Measurements from ENCODE around the gene MB21D2.

The MB21D2 gene

GRCh38 chr3:192860454-192860853 is 57.2 kb downstream of the MB21D2 start:
- Histone ChIP-seq H3K4me3 (ENCODE audit: low read depth, low read length, poor library complexity, severe bottlenecking) (no peak overlapping the region), H3K9ac (ENCODE audit: low read length) (no peak overlapping the region), H3K27ac (ENCODE audit: low read depth, low read length, poor library complexity, severe bottlenecking) (no peak overlapping the region), H2AFZ (ENCODE audit: low read length) (no peak overlapping the region), H3K4me1 (ENCODE audit: insufficient read depth, low read length, severe bottlenecking) (no peaks in the 10 kb centered on the region), H4K20me1 (ENCODE audit: insufficient read depth, low read length) (no peaks in the 10 kb centered on the region), H3K9me3 (ENCODE audit: low read length) (no peaks in the 10 kb centered on the region), H3K36me3 (ENCODE audit: insufficient read depth, low read length) (no peaks in the 10 kb centered on the region), H3F3A (ENCODE audit: insufficient read depth, low read length) (no peaks in the 10 kb centered on the region), H3K79me2 (ENCODE audit: insufficient read depth, low read length) (no peaks in the 10 kb centered on the region), H3K4me2 (ENCODE audit: low read length) (no peak overlapping the region), H3K9me2 (ENCODE audit: low read depth, low read length) (no peaks in the 10 kb centered on the region), H3K27me3 (ENCODE audit: insufficient read depth, low read length) (no peaks in the 10 kb centered on the region)
- no peak for TF ChIP-seq EZH2 (IDR thresholded peaks at IDR 0.05; ENCODE audit: borderline replicate concordance, low read length)
- TF ChIP-seq CTCF (IDR thresholded peaks at IDR 0.05; ENCODE audit: low read length), result no peak

DNA sequence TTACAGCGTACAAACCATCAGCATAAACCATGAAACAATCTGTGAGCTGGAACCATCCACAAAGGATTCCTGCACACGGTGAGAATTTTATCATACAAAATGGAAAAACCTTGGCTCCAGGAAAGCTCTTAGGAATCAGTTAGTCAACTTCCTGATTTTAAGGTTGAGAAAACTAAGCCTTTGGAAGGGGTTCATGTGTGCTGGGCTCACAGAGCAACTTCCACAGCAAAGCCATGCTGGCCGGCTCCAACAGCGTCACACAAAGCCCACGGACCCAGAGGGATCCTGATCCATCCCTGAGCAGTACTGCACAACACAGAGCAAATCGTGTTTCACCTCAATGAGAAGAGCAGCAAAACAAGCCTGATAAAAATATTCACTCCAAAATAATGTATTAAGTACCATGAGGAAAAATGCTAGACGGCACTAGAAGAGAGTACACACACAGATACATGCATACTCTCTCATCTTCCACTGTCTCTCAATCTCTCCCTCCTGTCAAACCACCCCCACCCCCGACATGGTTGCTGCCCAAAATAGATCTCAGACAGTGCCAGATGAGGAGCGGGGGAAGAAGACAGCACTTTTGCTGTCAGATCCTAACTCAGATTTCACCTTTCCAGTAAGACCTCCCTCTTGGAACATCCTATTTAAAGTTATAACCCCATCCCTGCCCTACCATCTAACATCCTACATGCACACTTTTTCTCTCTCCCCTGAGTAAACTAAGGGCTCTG is 58.6 kb downstream of the MB21D2 start:
- Histone ChIP-seq H3K4me2 (ENCODE audit: low read length) (no peak overlapping the region), H3K4me1 (ENCODE audit: insufficient read depth, low read length, severe bottlenecking) (no peaks in the 10 kb centered on the region), H4K20me1 (ENCODE audit: insufficient read depth, low read length) (no peaks in the 10 kb centered on the region), H3K9me2 (ENCODE audit: low read depth, low read length) (no peaks in the 10 kb centered on the region), H3K9me3 (ENCODE audit: low read length) (no peaks in the 10 kb centered on the region), H3K27me3 (ENCODE audit: insufficient read depth, low read length) (no peaks in the 10 kb centered on the region), H3K36me3 (ENCODE audit: insufficient read depth, low read length) (no peaks in the 10 kb centered on the region), H2AFZ (ENCODE audit: low read length) (no peak overlapping the region), H3K9ac (ENCODE audit: low read length) (no peak overlapping the region), H3K79me2 (ENCODE audit: insufficient read depth, low read length) (no peaks in the 10 kb centered on the region), H3K4me3 (ENCODE audit: low read depth, low read length, poor library complexity, severe bottlenecking) (no peak overlapping the region), H3K27ac (ENCODE audit: low read depth, low read length, poor library complexity, severe bottlenecking) (no peak overlapping the region), H3F3A (ENCODE audit: insufficient read depth, low read length) (no peaks in the 10 kb centered on the region)
- TF ChIP-seq EZH2 (IDR thresholded peaks at IDR 0.05; ENCODE audit: borderline replicate concordance, low read length), result no peak
- no peak for TF ChIP-seq CTCF (IDR thresholded peaks at IDR 0.05; ENCODE audit: low read length)

DNA sequence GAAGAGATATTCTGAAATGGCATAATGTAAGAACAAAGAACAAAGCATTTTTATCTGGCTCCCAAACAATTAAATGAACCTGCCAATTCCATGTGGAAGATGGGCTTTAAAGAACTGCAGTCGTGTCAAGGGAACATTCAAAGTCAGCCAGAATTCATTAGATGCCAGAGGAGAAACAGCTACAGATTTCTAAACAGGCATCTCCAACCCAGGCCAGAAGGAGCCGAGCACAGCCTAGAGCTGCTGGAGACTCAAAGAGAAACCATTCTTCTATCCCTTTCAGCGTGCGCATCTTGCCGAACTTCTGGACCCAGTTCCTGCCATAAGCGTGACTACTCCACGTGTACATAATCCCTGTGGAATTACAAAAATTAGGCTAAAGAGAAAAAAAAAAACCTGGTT is 60.4 kb downstream of the MB21D2 start:
- Histone ChIP-seq H3K9ac (ENCODE audit: low read length) (no peak overlapping the region), H3K79me2 (ENCODE audit: insufficient read depth, low read length) (no peaks in the 10 kb centered on the region)

More for the DNA sequence above, 60.4 kb downstream of the MB21D2 start:
- no peak for TF ChIP-seq CTCF (IDR thresholded peaks at IDR 0.05; ENCODE audit: low read length)
- no peak for TF ChIP-seq EZH2 (IDR thresholded peaks at IDR 0.05; ENCODE audit: borderline replicate concordance, low read length)
- Histone ChIP-seq H3K4me3 (ENCODE audit: low read depth, low read length, poor library complexity, severe bottlenecking) (no peak overlapping the region), H3K36me3 (ENCODE audit: insufficient read depth, low read length) (no peaks in the 10 kb centered on the region), H4K20me1 (ENCODE audit: insufficient read depth, low read length) (no peaks in the 10 kb centered on the region), H3F3A (ENCODE audit: insufficient read depth, low read length) (no peaks in the 10 kb centered on the region), H3K27me3 (ENCODE audit: insufficient read depth, low read length) (no peaks in the 10 kb centered on the region), H3K9me3 (ENCODE audit: low read length) (no peaks in the 10 kb centered on the region), H3K9me2 (ENCODE audit: low read depth, low read length) (no peaks in the 10 kb centered on the region), H3K4me1 (ENCODE audit: insufficient read depth, low read length, severe bottlenecking) (no peaks in the 10 kb centered on the region), H2AFZ (ENCODE audit: low read length) (no peak overlapping the region), H3K27ac (ENCODE audit: low read depth, low read length, poor library complexity, severe bottlenecking) (no peak overlapping the region), H3K4me2 (ENCODE audit: low read length) (no peak overlapping the region)

Data from OCI-LY1 (cell line).